BE2C (cell line): ENCODE results near the gene FOXL3.

Source experiments
- DNase-seq: peaks from one replicate; pipeline ENCODE4 v3.0.0-alpha.2; 2020
- H3K27me3 ChIP-seq: fragments of 250-450 bp; sonication (Bioruptor Pico); 2 replicates; pipeline ENCODE4 v1.5.1; 2020; ENCODE audit warnings: mild to moderate bottlenecking
- H3K36me3 ChIP-seq: fragments of 250-450 bp; sonication (Bioruptor Pico); 2 replicates; pipeline ENCODE4 v1.5.1; 2020; ENCODE audit warnings: mild to moderate bottlenecking
- H3K4me1 ChIP-seq: fragments of 250-450 bp; sonication (Bioruptor Pico); 2 replicates; pipeline ENCODE4 v1.5.1; 2020
- H3K4me3 ChIP-seq: 2 replicates; pipeline ENCODE4 v1.5.1; 2011; ENCODE audit warnings: low read depth, low read length
- H3K9me3 ChIP-seq: fragments of 250-450 bp; sonication (Bioruptor Pico); 2 replicates; pipeline ENCODE4 v1.5.1; 2020
- CTCF ChIP-seq: IDR thresholded peaks from 2 replicates; pipeline ENCODE4 v1.5.1; 2012; ENCODE audit warnings: mild to moderate bottlenecking, low read depth, low read length

The FOXL3 gene

GRCh38 chr7:300546-301290, 10.7 kb downstream of the FOXL3 start:
- TF ChIP-seq CTCF = no peak
- H3K4me1 ChIP-seq = no peaks in the 10 kb centered on the region
- H3K9me3 ChIP-seq = no peaks in the 10 kb centered on the region; the same call in 1 of the 2 replicates
- no peaks in the 10 kb centered on the region for H3K27me3 ChIP-seq
- no peak overlapping the region for H3K4me3 ChIP-seq
- no peaks in the 10 kb centered on the region for H3K36me3 ChIP-seq
- DNase-seq = no peak

- Histone ChIP-seq H3K9me3 (no peaks in the 10 kb centered on the region; the same call in 1 of the 2 replicates), H3K4me3 (no peak overlapping the region), H3K36me3 (no peaks in the 10 kb centered on the region), H3K27me3 (no peaks in the 10 kb centered on the region), H3K4me1 (no peaks in the 10 kb centered on the region)
- TF ChIP-seq CTCF = no peak
- DNase-seq = no peak
Observed at GRCh38 chr7:301291-302053, 11.5 kb downstream of the FOXL3 start.

- H3K4me3 ChIP-seq = no peak overlapping the region
- H3K4me1 ChIP-seq = no peaks in the 10 kb centered on the region
- no peaks in the 10 kb centered on the region; the same call in 1 of the 2 replicates for H3K9me3 ChIP-seq
- no peaks in the 10 kb centered on the region for H3K36me3 ChIP-seq
- H3K27me3 ChIP-seq = no peaks in the 10 kb centered on the region
- no peak for TF ChIP-seq CTCF
- DNase-seq = no peak
Observed at GRCh38 chr7:302054-302992, 12.4 kb downstream of the FOXL3 start.

GRCh38 chr7:303425-303824, 13.5 kb downstream of the FOXL3 start:
- no peak for TF ChIP-seq CTCF
- Histone ChIP-seq H3K36me3 (no peaks in the 10 kb centered on the region), H3K27me3 (no peaks in the 10 kb centered on the region), H3K4me3 (no peak overlapping the region), H3K9me3 (no peaks in the 10 kb centered on the region; the same call in 1 of the 2 replicates), H3K4me1 (no peaks in the 10 kb centered on the region)
- DNase-seq = no peak

- no peak for TF ChIP-seq CTCF
- H3K4me1 ChIP-seq = no peaks in the 10 kb centered on the region
- H3K27me3 ChIP-seq = no peaks in the 10 kb centered on the region
- no peak for DNase-seq
- no peak overlapping the region for H3K4me3 ChIP-seq
- H3K36me3 ChIP-seq = no peaks in the 10 kb centered on the region
- H3K9me3 ChIP-seq = no peaks in the 10 kb centered on the region; the same call in 1 of the 2 replicates
Observed at GRCh38 chr7:303884-304573, 14.1 kb downstream of the FOXL3 start.
